ENCODE results near the gene PPP1R13B. TPM values are rescaled to one million over a fixed set of nuclear protein-coding genes. Genes with fewer than 3 reads are reported as not detected.

PPP1R13B gene
- polyA plus RNA-seq, 1 donor (not counting 4 experiments of a cell fraction or from before 2014, with no cell fraction given) = 7.7 TPM

DNA sequence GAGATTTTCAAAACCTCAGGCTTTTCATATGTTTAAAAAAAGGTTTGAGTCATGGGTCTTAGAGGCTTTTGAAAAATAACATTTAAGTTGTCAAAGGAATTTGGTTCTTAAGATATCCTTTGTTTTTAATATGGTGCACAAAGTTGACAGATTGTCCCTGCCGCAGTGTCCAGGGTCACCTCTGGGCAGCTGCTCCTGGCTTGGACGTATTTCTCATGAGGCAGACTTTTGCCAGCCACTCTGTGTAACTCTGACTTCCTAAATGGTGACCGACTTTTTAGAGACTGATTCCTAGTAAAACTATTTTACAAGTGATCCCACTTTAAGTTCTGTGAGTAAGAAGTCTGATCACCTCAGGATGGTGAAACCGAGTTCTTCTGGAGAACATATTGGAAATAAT is 159.7 kb downstream of the PPP1R13B start:
- Histone ChIP-seq H3K4me1 (ENCODE audit: control insufficient read depth, extremely low read depth, insufficient read depth, low read length) (peaks cover 10% of the 10 kb centered on the region), H3K27me3 (ENCODE audit: control insufficient read depth, extremely low read depth, insufficient read depth, low read length) (no peaks in the 10 kb centered on the region), H3K9me3 (ENCODE audit: control insufficient read depth, low read depth, low read length) (no peaks in the 10 kb centered on the region), H3K27ac (ENCODE audit: control insufficient read depth, insufficient read depth, low read length) (no peak overlapping the region), H3K36me3 (ENCODE audit: control insufficient read depth in 2 of 2, extremely low read depth in 1 of 2, insufficient read depth in 2 of 2, low read length in 2 of 2) (peaks cover 36 to 48% of the 10 kb centered on the region in 2 experiments), H4K20me1 (ENCODE audit: control insufficient read depth, extremely low read depth, insufficient read depth, low read length) (peaks cover 8% of the 10 kb centered on the region), H3K4me3 (ENCODE audit: control insufficient read depth in 2 of 3, extremely low read depth in 1 of 3, insufficient read depth in 2 of 3, low read depth in 1 of 3, low read length in 3 of 3) (no peak overlapping the region), H3K9ac (ENCODE audit: control insufficient read depth, extremely low read depth, insufficient read depth, low read length) (no peak overlapping the region), H3K4me2 (ENCODE audit: control insufficient read depth, extremely low read depth, insufficient read depth, low read depth, low read length) (no peak overlapping the region), H3K9me1 (ENCODE audit: control insufficient read depth, extremely low read depth, insufficient read depth, low read length) (no peaks in the 10 kb centered on the region), H3K79me2 (ENCODE audit: control insufficient read depth, insufficient read depth, low read length) (peaks cover 7% of the 10 kb centered on the region), H2AFZ (ENCODE audit: control insufficient read depth, low read length) (no peak overlapping the region)
- dilution Hi-C loops (cut with MboI; ENCODE audit: extremely low pct_ligation_motif_present, low sequenced_read_pairs) = no loop called here
- TF ChIP-seq EZH2 (IDR thresholded peaks at IDR 0.05; ENCODE audit: low read length) = no peak
- TF ChIP-seq, protein P1, sequence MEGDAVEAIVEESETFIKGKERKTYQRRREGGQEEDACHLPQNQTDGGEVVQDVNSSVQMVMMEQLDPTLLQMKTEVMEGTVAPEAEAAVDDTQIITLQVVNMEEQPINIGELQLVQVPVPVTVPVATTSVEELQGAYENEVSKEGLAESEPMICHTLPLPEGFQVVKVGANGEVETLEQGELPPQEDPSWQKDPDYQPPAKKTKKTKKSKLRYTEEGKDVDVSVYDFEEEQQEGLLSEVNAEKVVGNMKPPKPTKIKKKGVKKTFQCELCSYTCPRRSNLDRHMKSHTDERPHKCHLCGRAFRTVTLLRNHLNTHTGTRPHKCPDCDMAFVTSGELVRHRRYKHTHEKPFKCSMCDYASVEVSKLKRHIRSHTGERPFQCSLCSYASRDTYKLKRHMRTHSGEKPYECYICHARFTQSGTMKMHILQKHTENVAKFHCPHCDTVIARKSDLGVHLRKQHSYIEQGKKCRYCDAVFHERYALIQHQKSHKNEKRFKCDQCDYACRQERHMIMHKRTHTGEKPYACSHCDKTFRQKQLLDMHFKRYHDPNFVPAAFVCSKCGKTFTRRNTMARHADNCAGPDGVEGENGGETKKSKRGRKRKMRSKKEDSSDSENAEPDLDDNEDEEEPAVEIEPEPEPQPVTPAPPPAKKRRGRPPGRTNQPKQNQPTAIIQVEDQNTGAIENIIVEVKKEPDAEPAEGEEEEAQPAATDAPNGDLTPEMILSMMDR (optimal IDR thresholded peaks at IDR 0.05 in 1 of 3, IDR thresholded peaks at IDR 0.05 in 1 of 3, conservative IDR thresholded peaks at IDR 0.05 in 1 of 3; ENCODE audit: extremely low read depth in 1 of 3, insufficient read depth in 2 of 3, low read length in 3 of 3) = no peak
- FAIRE-seq (no peak), DNase-seq (ENCODE audit: low read depth, low spot score) (no peak)

DNA sequence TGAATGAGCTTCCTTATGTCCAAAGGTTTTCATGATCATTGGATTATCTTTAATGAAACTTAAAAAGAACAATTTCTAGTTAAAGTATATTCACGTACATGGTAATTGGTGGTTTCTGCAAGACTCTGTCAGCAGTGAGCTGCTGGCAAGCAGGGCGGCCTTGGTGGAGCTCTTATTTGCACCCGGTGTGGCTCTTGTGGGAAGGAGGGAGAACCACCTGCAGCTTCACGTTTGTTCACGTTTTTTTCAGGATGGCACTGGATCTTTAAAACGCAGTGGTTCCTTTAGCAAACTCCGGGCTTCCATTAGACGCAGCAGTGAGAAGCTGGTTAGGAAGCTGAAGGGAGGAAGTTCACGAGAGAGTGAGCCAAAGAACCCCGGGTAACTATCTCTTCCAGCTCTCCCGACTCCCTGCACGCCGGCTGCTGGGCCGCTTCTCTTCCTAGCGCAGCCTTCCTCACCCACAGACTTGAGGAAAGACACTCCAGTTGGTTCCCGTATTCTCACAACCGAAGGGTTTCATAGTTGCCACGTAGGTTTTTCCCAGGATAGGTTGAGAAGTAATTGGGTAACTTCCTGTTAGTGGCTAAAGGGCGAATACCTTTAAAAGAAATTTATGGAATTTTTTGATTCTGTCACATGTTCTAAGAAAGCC is 160.4 kb downstream of the PPP1R13B start:
- peaks cover 35 to 48% of the 10 kb centered on the region in 2 experiments for H3K36me3 ChIP-seq (ENCODE audit: control insufficient read depth in 2 of 2, extremely low read depth in 1 of 2, insufficient read depth in 2 of 2, low read length in 2 of 2)

More for the DNA sequence above, 160.4 kb downstream of the PPP1R13B start:
- TF ChIP-seq, protein P1 (optimal IDR thresholded peaks at IDR 0.05 in 1 of 3, IDR thresholded peaks at IDR 0.05 in 1 of 3, conservative IDR thresholded peaks at IDR 0.05 in 1 of 3; ENCODE audit: extremely low read depth in 1 of 3, insufficient read depth in 2 of 3, low read length in 3 of 3) = no peak
- TF ChIP-seq EZH2 (IDR thresholded peaks at IDR 0.05; ENCODE audit: low read length) = no peak
- dilution Hi-C loops (cut with MboI; ENCODE audit: extremely low pct_ligation_motif_present, low sequenced_read_pairs) = no loop called here
- Histone ChIP-seq H3K9me1 (ENCODE audit: control insufficient read depth, extremely low read depth, insufficient read depth, low read length) (no peaks in the 10 kb centered on the region), H3K79me2 (ENCODE audit: control insufficient read depth, insufficient read depth, low read length) (peaks cover 7% of the 10 kb centered on the region), H3K4me1 (ENCODE audit: control insufficient read depth, extremely low read depth, insufficient read depth, low read length) (peaks cover 9% of the 10 kb centered on the region), H3K4me3 (ENCODE audit: control insufficient read depth in 2 of 3, extremely low read depth in 1 of 3, insufficient read depth in 2 of 3, low read depth in 1 of 3, low read length in 3 of 3) (no peak overlapping the region), H3K27ac (ENCODE audit: control insufficient read depth, insufficient read depth, low read length) (no peak overlapping the region), H2AFZ (ENCODE audit: control insufficient read depth, low read length) (no peak overlapping the region), H3K9ac (ENCODE audit: control insufficient read depth, extremely low read depth, insufficient read depth, low read length) (no peak overlapping the region), H4K20me1 (ENCODE audit: control insufficient read depth, extremely low read depth, insufficient read depth, low read length) (peaks cover 4% of the 10 kb centered on the region), H3K4me2 (ENCODE audit: control insufficient read depth, extremely low read depth, insufficient read depth, low read depth, low read length) (no peak overlapping the region), H3K9me3 (ENCODE audit: control insufficient read depth, low read depth, low read length) (no peaks in the 10 kb centered on the region), H3K27me3 (ENCODE audit: control insufficient read depth, extremely low read depth, insufficient read depth, low read length) (no peaks in the 10 kb centered on the region)
- DNase-seq (ENCODE audit: low read depth, low spot score) (no peak), FAIRE-seq (no peak)
